Measurements from ENCODE around the gene APEH. TPM values are rescaled to one million over a fixed set of nuclear protein-coding genes. Genes with fewer than 3 reads are reported as not detected.

Gene APEH
- total and polyA plus RNA-seq, 9 of the 15 experiments (the other 6 are each of a cell fraction or from before 2014, with no cell fraction given): 70.9 to 177 (median 117) TPM

- peaks cover 3 to 21% of the 10 kb centered on the region in 2 experiments; a peak in 3 of 5 replicates for H3K4me1 ChIP-seq (replicated peaks in 1 of 2; ENCODE audit: control insufficient read depth in 2 of 2, insufficient read depth in 2 of 2, low read length in 2 of 2)
- BruUV-seq (replicated peaks): no TSS peak
- H3K27ac ChIP-seq (ENCODE audit: extremely low read depth, low read depth, low read length): no peak overlapping the region
- H2AFZ ChIP-seq (ENCODE audit: low read depth, low read length): no peak overlapping the region
- intact Hi-C loops (cut with micrococcal nuclease): no loop called here
- CTCF ChIA-PET (ENCODE audit: low intra/inter-chr PET ratio): no interaction called here
- H3K4me2 ChIP-seq (ENCODE audit: insufficient read depth, low read length): no peak overlapping the region
- no peaks in the 10 kb centered on the region for H3K27me3 ChIP-seq (ENCODE audit: control insufficient read depth in 2 of 2, insufficient read depth in 2 of 2, low read length in 2 of 2)
- DNase-seq (ENCODE audit: extremely low read depth in 1 of 4, low spot score in 3 of 4) (peak in 1 of 4 experiments; percentile 16), ATAC-seq (peak; percentile 42), FAIRE-seq (no peak)
- in situ Hi-C loops (cut with MboI): no loop called here
- no peaks in the 10 kb centered on the region for H3K9me1 ChIP-seq (ENCODE audit: control insufficient read depth, insufficient read depth, low read length)
- H4K20me1 ChIP-seq (replicated peaks; ENCODE audit: control insufficient read depth, insufficient read depth, low read length): no peaks in the 10 kb centered on the region
- no peaks in the 10 kb centered on the region for H3K36me3 ChIP-seq (ENCODE audit: control insufficient read depth, insufficient read depth, low read length)
- no peaks in the 10 kb centered on the region for H3K79me2 ChIP-seq (ENCODE audit: control insufficient read depth, insufficient read depth, low read length)
- TF ChIP-seq NFE2 (IDR thresholded peaks at IDR 0.05; ENCODE audit: low read depth) (peak; percentile 68), MAFK (IDR thresholded peaks at IDR 0.05; ENCODE audit: low read length) (peak; percentile 12; the same call in 1 of the 2 replicates), E2F3 (CRISPR knock-in tag; IDR thresholded peaks at IDR 0.05) (no peak), MAFF (IDR thresholded peaks at IDR 0.05; ENCODE audit: low read length) (peak; percentile 26; the same call in 1 of the 2 replicates), ZFP30 (CRISPR knock-in tag; IDR thresholded peaks at IDR 0.05; ENCODE audit: borderline replicate concordance) (no peak), ZNF316 (IDR thresholded peaks at IDR 0.05) (peak; percentile 28; the same call in 1 of the 2 replicates), C11orf30 (IDR thresholded peaks at IDR 0.05; ENCODE audit: low read depth) (peak; percentile 35), MAFG (tag; conservative IDR thresholded peaks at IDR 0.05) (0 out of 2 replicates have a peak, but pooled peaks have one; percentile 39)
- H3K4me3 ChIP-seq: no peak overlapping the region
- H3K9me3 ChIP-seq (replicated peaks; ENCODE audit: control insufficient read depth, insufficient read depth, low read depth, low read length): no peaks in the 10 kb centered on the region
- peak overlapping the region in 1 of 2 experiments; percentile 64; a peak in 2 of 4 replicates for H3K9ac ChIP-seq (ENCODE audit: insufficient read depth in 1 of 2, low read depth in 2 of 2, low read length in 2 of 2)
- POLR2A ChIA-PET: no interaction called here
- 82% methylated on average over 1 of the region's 1 CpG for WGBS (ENCODE audit: insufficient coverage, low coverage, missing lambda C conversion rate)
These were observed 24.6 kb upstream of the APEH start for GRCh38 chr3:49649576-49649975.

- ChIA-PET CTCF (ENCODE audit: low intra/inter-chr PET ratio) (no interaction called here), POLR2A (no interaction called here)
- no TSS peak for BruUV-seq (replicated peaks)
- no peak overlapping the region for H2AFZ ChIP-seq (ENCODE audit: low read depth, low read length)
- ATAC-seq (peak; percentile 30), FAIRE-seq (no peak), DNase-seq (ENCODE audit: extremely low read depth in 1 of 4, low spot score in 3 of 4) (no peak)
- H3K27me3 ChIP-seq (ENCODE audit: control insufficient read depth in 2 of 2, insufficient read depth in 2 of 2, low read length in 2 of 2): no peaks in the 10 kb centered on the region
- no peaks in the 10 kb centered on the region for H3K79me2 ChIP-seq (ENCODE audit: control insufficient read depth, insufficient read depth, low read length)
- in situ Hi-C loops (cut with MboI): no loop called here
- no peaks in the 10 kb centered on the region for H3K9me3 ChIP-seq (replicated peaks; ENCODE audit: control insufficient read depth, insufficient read depth, low read depth, low read length)
- H3K27ac ChIP-seq (ENCODE audit: extremely low read depth, low read depth, low read length): no peak overlapping the region
- H3K4me1 ChIP-seq (replicated peaks in 1 of 2; ENCODE audit: control insufficient read depth in 2 of 2, insufficient read depth in 2 of 2, low read length in 2 of 2): peaks cover 3 to 26% of the 10 kb centered on the region in 2 experiments; a peak in 3 of 5 replicates
- no CpG with 5 or more reads among the region's 1 CpG for whole genome bisulfite sequencing (ENCODE audit: insufficient coverage, low coverage, missing lambda C conversion rate)
- H3K36me3 ChIP-seq (ENCODE audit: control insufficient read depth, insufficient read depth, low read length): no peaks in the 10 kb centered on the region
- no peak overlapping the region for H3K4me2 ChIP-seq (ENCODE audit: insufficient read depth, low read length)
- no peaks in the 10 kb centered on the region for H3K9me1 ChIP-seq (ENCODE audit: control insufficient read depth, insufficient read depth, low read length)
- H3K4me3 ChIP-seq: no peak overlapping the region
- peak overlapping the region in 1 of 2 experiments; percentile 64; a peak in 1 of 4 replicates for H3K9ac ChIP-seq (ENCODE audit: insufficient read depth in 1 of 2, low read depth in 2 of 2, low read length in 2 of 2)
- TF ChIP-seq ZNF57 (CRISPR knock-in tag; IDR thresholded peaks at IDR 0.05) (no peak), JUNB (CRISPR knock-in tag; conservative IDR thresholded peaks at IDR 0.05) (no peak), DDX20 (tag; IDR thresholded peaks at IDR 0.05; ENCODE audit: low read depth) (no peak), ZNF143 (CRISPR knock-in tag; IDR thresholded peaks at IDR 0.05) (no peak), ZNF655 (CRISPR knock-in tag; IDR thresholded peaks at IDR 0.05) (no peak)
- H4K20me1 ChIP-seq (replicated peaks; ENCODE audit: control insufficient read depth, insufficient read depth, low read length): no peaks in the 10 kb centered on the region
- intact Hi-C loops (cut with micrococcal nuclease): no loop called here
These were observed 24.0 kb upstream of the APEH start for GRCh38 chr3:49650177-49650576.
